HG03575 (cell line): ENCODE data around the gene AUTS2.

Source experiments
- ATAC-seq: cut with Tn5 transposase; IDR thresholded peaks from one replicate; pipeline ENCODE4 v1.9.1; 2021; ENCODE audit not compliant: unreplicated experiment, insufficient number of reproducible peaks, low FRiP score; ENCODE audit errors: extremely low read depth

AUTS2 gene

DNA sequence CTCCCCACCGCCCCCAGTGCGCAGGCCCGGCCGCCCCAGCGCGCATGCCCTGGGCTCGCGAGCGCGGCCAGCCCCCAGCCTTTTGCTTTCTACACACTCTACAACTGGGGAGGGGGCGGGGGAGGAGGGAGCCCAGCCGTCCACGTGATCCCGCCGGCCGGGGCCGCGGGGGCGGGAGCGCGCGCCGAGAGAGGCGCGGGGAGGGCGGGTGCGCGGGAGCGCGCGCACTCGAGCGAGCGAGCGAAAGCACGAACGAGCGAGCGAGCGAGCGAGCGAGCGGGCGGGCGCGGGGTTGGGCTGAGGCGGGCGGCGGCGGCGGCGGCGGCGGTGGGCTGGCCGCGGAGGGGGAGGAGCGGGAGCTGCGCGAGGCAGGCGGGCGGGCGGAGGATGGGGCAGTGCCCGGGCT is at the start of gene AUTS2:
AUTS2 (plus strand) TSS at position 395 of the 406 bp plus-strand sequence. CDS start 1,179 bp downstream, outside the sequence.
- no peak for ATAC-seq

DNA sequence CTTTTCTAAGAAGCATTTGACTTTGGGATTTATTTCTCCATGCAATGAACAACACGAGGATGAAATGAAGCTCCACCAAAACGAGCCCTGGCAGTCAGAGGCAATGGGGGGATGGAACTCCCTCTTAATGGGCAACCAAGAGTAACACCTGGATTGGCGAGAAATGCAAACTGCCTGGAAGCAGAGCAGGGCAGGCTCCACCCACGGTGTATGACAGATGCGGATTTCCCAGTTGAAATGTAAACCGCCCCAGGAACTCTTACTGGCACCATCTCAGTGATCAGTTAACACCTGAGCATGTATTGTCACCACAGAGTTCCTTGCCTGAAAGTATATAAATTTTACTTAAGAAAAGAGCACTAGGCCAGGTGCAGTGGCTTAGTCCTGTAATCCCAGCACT is 47.3 kb upstream of the AUTS2 start:
- no peak for ATAC-seq

DNA sequence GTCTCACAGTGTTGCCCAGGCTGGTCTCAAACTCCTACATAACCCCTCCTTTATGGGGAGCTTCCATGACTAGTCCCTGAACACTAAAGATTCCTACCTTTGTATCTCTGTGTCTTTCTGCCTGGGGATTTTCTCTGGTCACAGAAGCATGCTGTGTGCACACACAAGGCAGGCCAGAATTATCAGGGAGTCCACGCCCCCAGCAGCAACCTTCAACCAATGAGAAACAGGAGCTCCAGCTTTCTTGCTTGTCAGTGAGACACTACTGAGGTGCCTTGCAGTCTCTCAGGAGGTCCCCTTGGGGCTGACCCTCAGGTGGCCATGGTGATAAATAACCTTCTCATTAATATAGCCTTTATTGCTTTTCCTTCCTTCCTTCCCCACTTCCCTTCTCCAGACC is 45.1 kb upstream of the AUTS2 start:
- no peak for ATAC-seq

DNA sequence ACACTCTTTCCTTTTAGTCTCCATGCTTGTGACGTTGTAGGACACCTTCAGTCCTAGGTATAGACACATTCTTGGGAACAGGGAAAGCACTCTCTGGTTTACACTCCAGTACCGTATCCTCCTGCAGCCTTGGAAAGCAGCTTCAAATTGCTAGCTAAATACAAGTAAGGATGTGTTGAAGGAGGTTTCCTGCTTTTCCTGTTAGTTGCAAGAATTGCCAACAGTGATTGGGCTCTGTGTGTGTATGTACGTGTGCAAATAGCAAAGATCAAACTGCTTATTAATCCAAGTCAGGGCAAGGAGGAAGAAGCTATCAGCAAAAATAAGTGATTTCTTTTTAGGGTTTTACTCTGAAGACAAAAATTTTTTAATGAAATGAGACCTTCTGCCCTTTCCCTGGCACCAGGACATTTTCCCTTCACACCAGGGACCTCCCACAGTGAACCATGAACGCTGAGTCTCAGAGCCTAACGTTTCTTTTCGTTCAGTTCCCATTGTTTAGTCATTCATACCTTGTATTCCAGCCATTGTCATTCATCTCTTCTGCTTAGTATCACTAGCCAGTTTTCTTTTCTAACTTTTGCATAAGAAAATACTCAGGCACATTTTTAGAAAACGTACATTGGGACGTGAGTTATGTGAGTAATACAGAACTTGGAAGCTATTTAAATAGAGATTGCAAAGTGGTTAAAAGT is 36.9 kb upstream of the AUTS2 start:
- no peak for ATAC-seq

DNA sequence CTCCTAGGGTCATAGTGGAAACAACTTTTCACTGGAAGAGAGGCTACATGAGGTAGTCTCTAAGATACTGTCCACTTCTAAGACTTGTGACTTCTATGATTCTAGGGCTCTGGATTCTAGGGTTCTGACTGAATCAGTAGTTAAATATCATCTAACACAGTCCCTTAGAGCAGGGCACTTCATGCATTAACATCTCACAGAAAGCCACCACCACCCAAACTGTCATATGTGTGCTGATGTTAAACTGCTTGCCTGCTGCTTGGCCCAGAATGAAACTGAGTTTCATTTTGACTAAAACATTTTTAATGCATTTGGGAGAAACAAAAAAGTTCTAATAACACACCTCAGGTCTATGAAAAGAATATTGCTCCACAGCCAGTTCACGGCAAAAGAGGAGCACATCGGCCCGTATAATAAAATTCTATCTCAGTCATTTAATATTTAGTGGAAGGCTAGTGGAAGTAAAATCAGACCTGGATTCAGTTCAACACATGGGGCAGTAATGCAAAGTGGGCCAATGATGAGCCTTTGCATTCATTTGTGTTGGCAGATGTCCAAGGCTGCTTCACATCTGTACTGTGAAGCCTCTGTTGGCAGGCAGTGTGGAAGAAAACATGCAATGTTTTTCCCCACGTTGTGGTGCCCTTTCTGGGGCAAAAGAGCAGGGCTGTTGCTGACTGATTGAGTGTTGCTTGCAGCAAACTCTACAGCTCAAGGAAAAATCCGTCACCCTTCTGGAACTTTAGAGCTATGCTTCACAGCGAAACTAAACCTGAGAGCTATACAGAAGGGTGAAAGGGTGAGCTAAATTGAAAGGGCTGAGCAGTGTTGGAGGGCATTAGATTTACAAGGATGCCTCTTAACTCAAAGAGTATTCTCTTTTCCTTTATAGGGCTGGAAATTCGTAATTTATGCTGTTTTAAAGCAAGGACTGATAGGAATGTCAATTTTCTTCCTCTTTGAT is 33.5 kb upstream of the AUTS2 start:
- no peak for ATAC-seq

DNA sequence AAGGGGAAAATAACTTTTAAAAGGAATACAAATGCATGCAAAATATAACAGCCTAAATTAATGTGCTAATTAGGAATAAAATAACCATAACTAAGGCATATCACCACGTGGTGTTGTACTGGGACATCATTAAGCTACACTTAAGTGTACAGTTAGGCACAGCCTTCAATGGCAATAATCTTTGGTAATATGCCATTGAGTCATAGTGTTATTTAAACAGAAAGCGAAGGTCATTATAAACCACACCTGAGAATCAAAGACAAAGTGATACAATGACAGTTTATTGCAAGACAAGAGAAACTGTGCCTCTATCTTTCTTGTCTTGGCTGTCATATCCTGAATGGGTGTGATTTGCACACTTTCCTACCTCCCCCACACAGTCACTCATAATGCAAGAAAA is 30.5 kb upstream of the AUTS2 start:
- ATAC-seq, result no peak

DNA sequence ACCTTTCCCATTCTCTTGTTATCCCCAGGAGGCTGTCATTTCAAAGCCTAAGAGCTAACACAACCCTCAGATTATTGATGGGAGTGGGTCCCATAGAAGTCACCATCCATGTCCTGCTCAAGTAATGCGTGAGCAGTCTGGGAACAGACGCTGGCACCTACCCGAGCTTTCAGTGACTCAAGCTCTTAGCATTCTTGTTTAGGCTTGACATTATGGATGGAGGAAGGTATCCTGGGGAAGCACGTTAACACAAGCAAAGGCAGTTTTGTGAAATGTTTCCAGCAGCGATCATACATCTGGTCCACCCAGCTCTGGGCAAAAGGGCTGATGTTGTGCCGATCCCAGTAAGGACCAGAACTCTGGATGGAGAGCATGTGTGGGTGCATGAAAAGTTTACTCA is 30.0 kb upstream of the AUTS2 start:
- ATAC-seq, result no peak

DNA sequence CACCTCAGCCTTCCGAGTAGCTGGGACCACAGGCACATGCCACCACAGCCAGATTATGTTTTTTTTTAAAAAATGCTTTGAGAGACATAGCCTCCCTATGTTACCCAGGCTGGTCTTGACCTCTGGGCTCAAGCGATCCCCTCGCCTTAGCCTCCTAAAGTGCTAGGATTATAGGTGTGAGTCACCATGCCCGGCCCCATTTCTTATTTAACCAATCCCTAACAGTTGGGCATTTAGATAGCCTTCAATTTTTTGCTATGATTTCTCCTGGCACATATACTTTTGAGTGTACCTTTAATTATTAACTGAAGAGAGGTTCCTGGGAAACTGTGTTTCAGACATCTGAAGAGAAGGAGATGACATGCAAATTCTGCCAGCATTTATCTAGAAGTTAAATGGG is 22.6 kb upstream of the AUTS2 start:
- ATAC-seq, result no peak

DNA sequence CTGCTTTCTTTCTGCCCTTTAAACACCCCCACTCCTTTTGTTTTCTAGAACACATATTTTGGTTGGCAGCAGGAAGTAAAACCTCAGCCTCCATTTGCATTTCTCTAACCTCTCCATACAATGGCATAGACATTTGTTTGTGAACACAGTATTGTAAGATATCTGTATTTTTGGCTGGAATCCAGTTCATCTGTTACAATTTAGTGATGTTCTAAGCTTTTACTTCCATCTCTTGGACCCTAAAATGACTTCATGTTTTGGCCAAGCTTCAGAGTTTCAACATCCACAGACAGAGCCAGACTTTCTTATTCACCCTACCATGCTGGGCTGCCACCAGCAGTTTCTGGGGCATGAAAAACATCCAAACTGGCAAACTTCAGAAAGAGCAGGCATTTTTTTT is 21.1 kb upstream of the AUTS2 start:
- ATAC-seq, result no peak

DNA sequence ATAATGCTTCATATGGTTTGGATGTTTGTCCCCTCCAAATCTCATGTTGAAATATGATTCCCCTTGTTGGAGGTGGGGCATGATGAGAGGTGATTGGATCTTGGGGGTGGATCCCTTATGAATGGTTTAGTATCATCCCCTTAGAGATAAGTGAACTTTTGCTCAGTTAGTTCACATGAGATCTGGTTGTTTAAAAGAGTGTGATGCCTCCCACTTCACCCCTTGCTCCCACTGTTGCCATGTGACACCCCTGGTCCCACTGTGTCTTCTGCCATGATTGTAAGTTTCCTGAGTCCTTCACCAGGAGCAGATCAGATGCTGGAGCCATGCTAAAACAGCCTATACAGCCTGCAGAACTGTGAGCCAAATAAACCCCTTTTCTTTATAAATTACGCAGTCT is 13.1 kb upstream of the AUTS2 start:
- ATAC-seq, result no peak

DNA sequence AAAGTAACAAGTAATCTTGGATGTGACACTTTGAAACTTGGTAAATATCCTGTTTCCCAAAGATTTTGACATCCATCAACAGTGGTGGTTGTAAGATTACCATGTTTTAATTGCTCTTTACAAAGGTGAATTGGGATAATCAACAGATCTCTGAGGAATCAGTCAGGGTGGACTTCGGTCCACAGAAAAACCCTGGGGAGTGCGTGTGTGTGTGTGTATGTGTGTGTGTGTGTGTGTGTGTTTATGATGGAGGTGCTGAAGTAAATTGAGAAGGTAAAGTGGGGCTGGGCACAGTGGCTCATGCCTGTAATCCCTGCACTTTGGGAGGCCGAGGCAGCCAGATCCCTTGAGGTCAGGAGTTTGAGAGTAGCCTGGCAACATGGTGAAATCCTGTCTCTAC is 12.0 kb upstream of the AUTS2 start:
- ATAC-seq, result no peak

DNA sequence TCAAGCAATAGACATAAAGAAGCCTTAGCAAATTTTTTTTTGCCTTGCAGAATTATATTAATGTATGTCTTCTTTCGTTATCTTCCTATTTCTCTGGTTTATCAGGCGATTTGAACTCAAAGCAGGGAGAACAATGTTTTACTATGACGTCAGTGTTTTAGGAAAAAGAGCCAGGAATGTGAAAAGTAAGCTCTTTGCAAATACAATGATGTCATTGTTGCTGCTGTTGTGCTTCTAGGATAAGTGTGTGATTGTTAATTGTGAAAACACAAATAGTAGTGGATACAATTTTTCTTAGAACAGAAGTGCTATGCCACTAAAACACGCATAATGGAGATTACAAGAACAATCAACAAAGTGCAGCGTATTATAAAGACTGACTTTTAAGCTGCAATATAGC is 9.5 kb upstream of the AUTS2 start:
- ATAC-seq, result no peak

DNA sequence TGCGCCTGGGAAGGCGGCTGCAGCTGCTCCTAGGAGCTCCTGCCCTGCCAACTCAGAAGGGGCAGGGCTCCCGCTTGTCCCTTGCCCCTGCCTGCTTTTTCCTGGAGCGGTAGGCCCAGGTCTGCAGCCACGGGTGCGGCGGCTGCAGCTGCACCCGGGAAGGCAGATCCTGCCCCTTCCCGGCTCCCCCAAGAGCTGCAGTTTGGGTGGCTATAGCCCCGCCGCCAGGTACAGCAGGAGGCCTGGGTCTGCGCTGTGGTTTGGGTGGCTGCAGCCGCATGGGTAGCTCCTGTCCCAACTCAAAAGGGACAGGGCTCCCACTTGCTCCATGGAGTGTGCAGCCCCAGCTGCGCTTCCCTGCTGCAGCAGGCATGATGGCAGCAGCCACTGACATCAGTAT is 6.5 kb upstream of the AUTS2 start:
- no peak for ATAC-seq

DNA sequence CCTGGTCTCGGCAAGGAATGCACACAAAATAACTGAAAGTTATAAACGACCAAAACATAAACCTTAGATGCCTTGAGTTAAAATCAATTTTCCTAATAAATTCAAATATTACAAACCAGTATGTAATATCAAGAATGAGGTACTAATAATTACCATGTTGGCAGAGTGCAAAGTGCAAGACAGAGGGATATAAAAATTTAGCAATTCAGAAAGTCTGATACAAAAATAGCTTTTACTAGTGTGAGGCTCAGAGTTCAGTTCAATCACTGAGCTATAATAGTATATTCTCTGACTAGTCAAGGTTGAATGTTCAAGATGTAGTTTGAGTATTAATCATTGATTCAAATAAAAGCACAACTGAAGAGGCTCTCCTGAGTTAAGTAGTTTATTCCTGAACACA is 4.8 kb upstream of the AUTS2 start:
- ATAC-seq, result no peak

DNA sequence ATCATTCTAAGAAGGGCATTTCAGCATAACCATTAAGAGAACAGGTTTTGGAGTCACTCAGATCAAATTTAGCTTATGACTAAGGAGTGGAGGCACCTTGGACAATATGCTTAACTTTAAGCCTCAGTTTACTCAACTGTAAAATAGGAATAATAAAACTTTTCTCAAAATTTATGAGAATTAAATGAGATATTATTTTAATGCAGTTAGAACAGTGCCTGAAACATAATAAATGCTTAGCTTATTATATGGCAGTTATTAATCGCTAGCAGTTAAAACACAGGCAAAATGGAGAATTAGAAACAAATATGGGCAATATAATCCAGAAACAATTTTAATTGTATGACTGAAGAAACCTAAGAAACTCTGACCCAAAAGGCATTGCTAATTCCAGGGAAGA is 2.9 kb upstream of the AUTS2 start:
- ATAC-seq, result no peak

DNA sequence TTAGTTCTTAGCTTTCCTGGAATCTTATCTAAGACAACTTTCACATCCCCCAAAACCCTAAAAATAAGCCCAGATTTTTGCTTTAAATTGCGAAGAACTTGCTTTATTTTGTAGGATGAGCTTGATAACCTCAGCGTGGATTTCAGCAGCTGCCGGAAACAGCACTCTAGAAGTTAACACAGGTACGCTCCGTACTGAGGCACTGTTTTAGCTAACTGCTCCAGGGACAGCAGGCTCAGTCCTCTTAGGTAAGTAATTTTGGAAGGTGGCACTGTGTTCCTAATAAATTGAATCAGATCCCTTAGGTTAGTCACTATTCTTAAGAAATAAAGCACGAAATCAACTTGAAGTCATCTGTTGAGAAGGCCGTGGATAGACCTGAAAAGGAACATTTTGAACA is 2.2 kb upstream of the AUTS2 start:
- no peak for ATAC-seq

DNA sequence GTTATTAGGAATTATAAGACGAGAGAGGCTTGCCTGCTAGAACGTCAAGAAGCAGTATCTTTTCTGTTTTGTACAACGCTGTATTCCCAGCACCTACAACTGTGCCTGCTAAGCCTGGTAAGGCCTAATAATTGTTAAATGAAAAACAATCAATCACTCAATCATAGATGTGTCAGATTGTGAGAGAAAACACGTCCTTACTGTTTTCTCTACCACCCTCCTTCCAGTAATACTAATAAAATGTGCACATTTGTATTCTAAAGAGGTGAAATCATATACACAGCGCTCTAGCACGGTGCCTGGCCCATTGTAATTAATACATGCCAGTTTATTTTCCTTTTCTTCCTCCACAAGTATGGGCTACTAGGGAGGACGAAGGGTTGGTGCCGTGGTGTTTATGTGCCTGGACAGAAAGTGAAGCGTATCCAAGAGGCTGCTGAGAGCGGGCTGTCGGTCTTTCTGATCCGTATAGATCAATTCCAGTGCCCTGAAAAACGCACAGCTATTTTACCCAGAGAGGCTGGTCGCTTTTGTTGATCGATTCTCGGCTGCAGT is 1.5 kb upstream of the AUTS2 start:
- no peak for ATAC-seq

DNA sequence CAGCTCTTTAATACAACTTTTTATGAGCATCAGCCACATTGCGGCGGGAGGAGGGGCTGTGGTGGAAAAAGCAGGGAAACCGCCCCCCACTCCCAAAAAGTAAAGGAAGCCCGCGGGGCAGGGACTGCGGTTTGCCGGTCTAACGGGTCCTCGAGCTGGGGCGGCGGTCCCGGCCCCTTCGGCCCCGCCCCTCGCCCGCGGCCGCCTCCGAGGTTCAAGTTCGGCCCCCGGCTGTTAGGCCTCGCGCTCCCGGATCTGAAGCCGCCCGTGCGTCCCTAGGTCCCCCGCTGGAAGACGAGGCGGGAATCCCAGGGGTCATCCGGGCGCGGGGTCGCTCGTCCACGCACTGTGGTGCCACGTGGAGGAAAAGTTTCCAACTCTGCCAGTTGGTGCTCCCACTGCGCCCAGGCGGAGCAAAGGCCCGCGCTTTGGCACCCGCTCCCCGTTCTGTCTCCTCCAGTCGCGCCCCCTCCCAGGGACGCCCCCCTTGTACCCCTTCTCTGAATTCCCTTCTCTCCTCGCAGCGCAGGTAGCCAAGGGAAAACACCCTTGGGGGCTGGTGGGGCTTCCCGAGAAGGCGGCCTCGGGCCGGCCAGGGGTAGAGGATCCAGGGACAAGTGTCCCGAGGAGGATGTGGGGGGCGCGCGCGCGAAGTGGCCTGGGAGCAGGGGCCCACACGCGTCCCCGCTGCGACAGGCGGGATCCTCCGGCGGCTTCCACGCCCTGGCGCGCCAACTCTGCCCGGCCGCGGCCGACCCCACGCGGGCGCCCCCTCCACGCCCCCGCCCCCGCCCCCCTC is 798 bp upstream of the AUTS2 start:
- no peak for ATAC-seq

DNA sequence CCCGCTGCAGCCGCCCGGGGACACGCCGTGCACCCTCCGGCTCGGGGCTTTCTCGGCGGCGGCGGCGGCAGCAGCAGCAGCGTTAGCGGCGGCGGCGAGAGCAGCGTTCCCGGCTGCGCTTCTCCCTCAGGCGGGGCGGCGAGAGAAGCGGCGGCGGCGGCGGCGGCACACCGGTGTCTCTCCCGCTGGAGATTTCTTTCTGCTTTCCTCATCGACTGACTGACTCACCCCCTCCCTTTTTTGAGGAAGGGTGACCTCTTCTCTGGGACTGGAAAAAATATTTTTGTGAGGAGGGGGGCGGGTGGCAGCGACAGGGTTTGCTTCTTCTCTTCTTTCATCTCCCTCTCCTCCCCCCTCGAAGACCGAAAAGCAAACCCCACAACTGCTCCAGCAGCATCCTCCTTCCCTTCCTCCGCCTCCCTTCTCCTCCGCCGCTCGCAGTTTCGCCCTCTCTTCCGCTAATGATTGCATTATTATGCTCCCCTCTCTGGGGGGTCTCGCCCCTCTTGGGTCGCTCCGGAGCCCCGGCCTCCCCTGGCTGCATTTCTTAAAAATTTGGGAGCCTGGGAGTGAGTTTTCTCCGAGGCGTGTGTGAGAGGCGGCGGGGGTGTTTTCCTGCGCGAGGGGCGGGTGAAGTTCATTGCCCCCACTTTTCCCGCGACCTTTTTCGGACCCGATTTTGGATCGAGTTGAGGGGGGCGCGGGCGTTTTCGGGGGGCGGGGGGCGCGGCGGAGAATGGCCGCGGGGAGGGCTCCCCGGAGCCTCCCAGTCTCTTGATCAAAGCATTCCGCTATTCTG is 411 bp downstream of the AUTS2 start:
- no peak for ATAC-seq
